ENCODE results near the gene ANKRD13D. TPM values are rescaled to one million over a fixed set of nuclear protein-coding genes. Genes with fewer than 3 reads are reported as not detected.
A peak's percentile ranks its signal among the peaks of the same experiment; 100 is the strongest.

Gene ANKRD13D
- polyA plus RNA-seq, 1 of the 3 experiments (the other 2 are of a cell fraction), result 50.2 TPM

GRCh38 chr11:67316882-67317204 lies 27.7 kb downstream of the ANKRD13D start:
- POLR2A ChIA-PET, result interaction anchor here (1.4 to 4.3 kb wide), 5 partner anchors 14 to 77 kb away, joined by 5 to 19 read pairs (median 6); partner anchors contain the start of genes ANKRD13D, GRK2 and SSH3

DNA sequence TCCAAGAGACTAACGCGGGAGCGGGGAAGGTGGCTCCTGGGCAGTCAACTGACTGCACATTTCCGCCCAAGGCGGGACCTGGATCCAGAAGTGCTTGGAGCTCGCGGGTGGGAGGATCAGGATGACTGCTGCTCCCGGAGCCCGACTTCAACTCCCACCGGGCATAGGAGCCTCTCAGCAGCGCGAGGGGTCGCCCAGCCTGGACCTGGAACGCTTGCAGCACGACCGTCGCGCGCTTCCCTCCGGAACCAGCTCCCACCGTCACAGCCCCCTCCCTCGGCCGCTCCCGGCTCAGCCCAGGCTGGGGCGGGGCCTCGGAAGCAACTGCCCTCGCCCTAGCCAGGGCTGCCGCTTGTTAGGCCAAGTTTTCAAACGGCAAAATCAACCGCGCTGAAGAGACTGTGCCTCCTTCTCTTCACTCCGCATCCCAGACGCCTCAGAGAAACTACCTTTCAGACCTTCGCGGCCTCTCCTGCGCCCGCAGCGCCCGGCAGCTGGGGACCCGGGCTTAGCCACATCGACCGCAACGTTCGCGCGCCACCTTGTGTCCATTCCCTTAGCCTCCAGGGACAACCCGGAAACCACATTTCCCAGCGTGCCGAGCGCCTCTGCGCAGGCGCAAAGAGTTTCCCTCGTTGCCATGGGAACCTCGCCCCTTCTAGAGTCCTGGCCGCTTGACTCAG lies 28.2 kb downstream of the ANKRD13D start:
- Histone ChIP-seq H3K4me2 (peak overlapping the region; percentile 94), H3K36me3 (replicated peaks in 1 of 2; ENCODE audit: control insufficient read depth in 1 of 2, insufficient read depth in 2 of 2, low read length in 1 of 2) (no peaks in the 10 kb centered on the region), H3K4me1 (ENCODE audit: control insufficient read depth in 1 of 2, insufficient read depth in 2 of 2, low read depth in 1 of 2, low read length in 1 of 2) (peaks cover 4 to 16% of the 10 kb centered on the region in 2 experiments; a peak in 1 of 4 replicates), H3K4me3 (ENCODE audit: low read depth in 2 of 2, low read length in 1 of 2) (peak overlapping the region; percentile 83 to 85), H3K27ac (ENCODE audit: low read depth in 2 of 2, low read length in 1 of 2) (peak overlapping the region; percentile 84 to 95), H3K9me2 (no peaks in the 10 kb centered on the region), H3K27me3 (ENCODE audit: insufficient read depth) (no peaks in the 10 kb centered on the region), H3F3A (replicated peaks; ENCODE audit: insufficient read depth) (peaks cover 23% of the 10 kb centered on the region), H3K9me3 (no peaks in the 10 kb centered on the region), H3K9ac (peak overlapping the region; percentile 77), H3K79me2 (ENCODE audit: insufficient read depth) (0 out of 2 replicates have a peak, but pooled peaks cover 4% of the 10 kb centered on the region), H4K20me1 (ENCODE audit: insufficient read depth) (no peaks in the 10 kb centered on the region), H2AFZ (ENCODE audit: low read depth) (peak overlapping the region; percentile 91)
- DNase-seq, result peak; percentile 98
- ChIA-PET CTCF (interaction anchor here (0.6 to 12.0 kb wide), 62 partner anchors 9 to 473 kb away, joined by 3 to 274 read pairs (median 5); partner anchors contain the start of genes ANKRD13D, GRK2, POLD4 and PPP1CA), POLR2A (interaction anchor here (1.1 to 4.3 kb wide), 6 partner anchors 14 to 77 kb away, joined by 3 to 19 read pairs (median 6); partner anchors contain the start of genes ANKRD13D, GRK2 and SSH3)
- TF ChIP-seq ELF1 (IDR thresholded peaks at IDR 0.05), result peak; percentile 68
- TF ChIP-seq, protein P1, sequence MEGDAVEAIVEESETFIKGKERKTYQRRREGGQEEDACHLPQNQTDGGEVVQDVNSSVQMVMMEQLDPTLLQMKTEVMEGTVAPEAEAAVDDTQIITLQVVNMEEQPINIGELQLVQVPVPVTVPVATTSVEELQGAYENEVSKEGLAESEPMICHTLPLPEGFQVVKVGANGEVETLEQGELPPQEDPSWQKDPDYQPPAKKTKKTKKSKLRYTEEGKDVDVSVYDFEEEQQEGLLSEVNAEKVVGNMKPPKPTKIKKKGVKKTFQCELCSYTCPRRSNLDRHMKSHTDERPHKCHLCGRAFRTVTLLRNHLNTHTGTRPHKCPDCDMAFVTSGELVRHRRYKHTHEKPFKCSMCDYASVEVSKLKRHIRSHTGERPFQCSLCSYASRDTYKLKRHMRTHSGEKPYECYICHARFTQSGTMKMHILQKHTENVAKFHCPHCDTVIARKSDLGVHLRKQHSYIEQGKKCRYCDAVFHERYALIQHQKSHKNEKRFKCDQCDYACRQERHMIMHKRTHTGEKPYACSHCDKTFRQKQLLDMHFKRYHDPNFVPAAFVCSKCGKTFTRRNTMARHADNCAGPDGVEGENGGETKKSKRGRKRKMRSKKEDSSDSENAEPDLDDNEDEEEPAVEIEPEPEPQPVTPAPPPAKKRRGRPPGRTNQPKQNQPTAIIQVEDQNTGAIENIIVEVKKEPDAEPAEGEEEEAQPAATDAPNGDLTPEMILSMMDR (IDR thresholded peaks at IDR 0.05), result peak; percentile 94
- no peak for TF ChIP-seq FOSL2 (IDR thresholded peaks at IDR 0.05; ENCODE audit: borderline replicate concordance, low read depth)
- no peak for TF ChIP-seq RFX5 (IDR thresholded peaks at IDR 0.05; ENCODE audit: low read length)
- TF ChIP-seq EZH2phosphoT487 (IDR thresholded peaks at IDR 0.05; ENCODE audit: borderline replicate concordance, low read depth), result no peak
- TF ChIP-seq RCOR1 (IDR thresholded peaks at IDR 0.05; ENCODE audit: low read length), result no peak; the same call in 1 of the 2 replicates
- TF ChIP-seq FOXM1 (IDR thresholded peaks at IDR 0.05; ENCODE audit: low read depth), result no peak
- TF ChIP-seq NRF1 (IDR thresholded peaks at IDR 0.05; ENCODE audit: low read depth, low read length), result peak; percentile 97
- peak; percentile 4 for TF ChIP-seq CHD2 (IDR thresholded peaks at IDR 0.05; ENCODE audit: low read length, partially characterized antibody)
- TF ChIP-seq RAD21 (IDR thresholded peaks at IDR 0.05; ENCODE audit: low read length), result peak; percentile 92
- peak; percentile 63; the same call in 1 of the 2 replicates for TF ChIP-seq POLR2AphosphoS5 (IDR thresholded peaks at IDR 0.05; ENCODE audit: low read depth, low read length)
- TF ChIP-seq ZBTB33 (IDR thresholded peaks at IDR 0.05; ENCODE audit: borderline replicate concordance, low read depth), result 0 out of 2 replicates have a peak, but pooled peaks have one; percentile 12
- TF ChIP-seq MAX (IDR thresholded peaks at IDR 0.05; ENCODE audit: low read depth), result peak; percentile 42; the same call in 1 of the 2 replicates
- TF ChIP-seq TAF1 (IDR thresholded peaks at IDR 0.05; ENCODE audit: borderline replicate concordance, low read depth, low read length), result no peak; the same call in none of the 2 replicates
- TF ChIP-seq SIN3A (IDR thresholded peaks at IDR 0.05; ENCODE audit: borderline replicate concordance, low read depth, low read length), result 0 out of 2 replicates have a peak, but pooled peaks have one; percentile 69
- no peak for TF ChIP-seq NFIC (IDR thresholded peaks at IDR 0.05; ENCODE audit: borderline replicate concordance)
- TF ChIP-seq SMC3 (IDR thresholded peaks at IDR 0.05; ENCODE audit: low read depth, low read length), result peak; percentile 89
- no peak for TF ChIP-seq EP300 (IDR thresholded peaks at IDR 0.05; ENCODE audit: borderline replicate concordance in 1 of 2, low read depth in 1 of 2, low read length in 1 of 2)
- TF ChIP-seq MXI1 (IDR thresholded peaks at IDR 0.05; ENCODE audit: low read depth, low read length), result peak; percentile 76
- 1% methylated on average over 36 of the region's 55 CpGs for WGBS (ENCODE audit: low lambda C conversion rate)

More at GRCh38 chr11:67316882-67317204, 27.7 kb downstream of the ANKRD13D start:
- no peak for DNase-seq
- Histone ChIP-seq H2AFZ (ENCODE audit: low read depth) (peak overlapping the region; percentile 91), H3K4me1 (ENCODE audit: control insufficient read depth in 1 of 2, insufficient read depth in 2 of 2, low read depth in 1 of 2, low read length in 1 of 2) (peaks cover 4 to 21% of the 10 kb centered on the region in 2 experiments; a peak in 1 of 4 replicates), H3K4me3 (ENCODE audit: low read depth in 2 of 2, low read length in 1 of 2) (peak overlapping the region; percentile 83 to 85), H3K27ac (ENCODE audit: low read depth in 2 of 2, low read length in 1 of 2) (peak overlapping the region; percentile 84 to 95), H3K9ac (peak overlapping the region; percentile 77), H3K4me2 (peak overlapping the region; percentile 94), H3K79me2 (ENCODE audit: insufficient read depth) (0 out of 2 replicates have a peak, but pooled peaks cover 4% of the 10 kb centered on the region), H3K9me2 (no peaks in the 10 kb centered on the region), H3F3A (replicated peaks; ENCODE audit: insufficient read depth) (peaks cover 23% of the 10 kb centered on the region), H3K27me3 (ENCODE audit: insufficient read depth) (no peaks in the 10 kb centered on the region), H3K36me3 (replicated peaks in 1 of 2; ENCODE audit: control insufficient read depth in 1 of 2, insufficient read depth in 2 of 2, low read length in 1 of 2) (no peaks in the 10 kb centered on the region), H3K9me3 (no peaks in the 10 kb centered on the region), H4K20me1 (ENCODE audit: insufficient read depth) (no peaks in the 10 kb centered on the region)
- TF ChIP-seq EP300 (IDR thresholded peaks at IDR 0.05; ENCODE audit: borderline replicate concordance in 1 of 2, low read depth in 1 of 2, low read length in 1 of 2) (no peak), RXRA (IDR thresholded peaks at IDR 0.05; ENCODE audit: borderline replicate concordance, low read depth) (no peak), FOSL2 (IDR thresholded peaks at IDR 0.05; ENCODE audit: borderline replicate concordance, low read depth) (no peak), TCF12 (IDR thresholded peaks at IDR 0.05) (no peak)
- CTCF ChIA-PET, result interaction anchor here (0.7 to 12.0 kb wide), 51 partner anchors 8 to 472 kb away, joined by 3 to 274 read pairs (median 5); partner anchors contain the start of genes ANKRD13D, GRK2, POLD4 and PPP1CA
- WGBS (ENCODE audit: low lambda C conversion rate), result under 1% methylated on average over 10 of the region's 10 CpGs

All from SK-N-SH (cell line).